CD14-positive monocyte (primary cell): ENCODE results near the gene TOP2B. TPM values are rescaled to one million over a fixed set of nuclear protein-coding genes. Genes with fewer than 3 reads are reported as not detected.

ENCODE experiments used
- DNase-seq, 3 donors: peaks; one replicate each; pipeline ENCODE4 v3.0.0-alpha.2; 2011 to 2022
- H2AFZ ChIP-seq: 2 replicates; pipeline ENCODE4 v1.6.0; 2012; ENCODE audit warnings: mild to moderate bottlenecking, low read depth, low read length, inconsistent platforms; ENCODE audit not compliant: insufficient read depth, poor library complexity, severe bottlenecking
- H3K27ac ChIP-seq, 2 donors: 1 replicate in 1 of 2; 2 replicates in 1 of 2; pipeline ENCODE4 v1.5.1; 2012 to 2013; ENCODE audit warnings: low read length in 2 of 2, control low read depth in 1 of 2, inconsistent platforms in 1 of 2, low read depth in 1 of 2, mild to moderate bottlenecking in 1 of 2
- H3K27me3 ChIP-seq, 2 donors: one replicate each; pipeline versions ENCODE4 v1.6.0 to v1.6.1; 2011 to 2013; ENCODE audit warnings: low read length in 2 of 2; ENCODE audit not compliant: control insufficient read depth in 2 of 2, insufficient read depth in 2 of 2
- H3K36me3 ChIP-seq, 2 donors: replicated peaks in 1 of 2; 1 replicate in 1 of 2; 2 replicates in 1 of 2; pipeline versions ENCODE4 v1.5.1 to v1.6.1; 2012 to 2013; ENCODE audit warnings: low read length in 2 of 2, control low read depth in 1 of 2, inconsistent platforms in 1 of 2, mild to moderate bottlenecking in 1 of 2; ENCODE audit not compliant: insufficient read depth in 2 of 2, control insufficient read depth in 1 of 2
- H3K4me1 ChIP-seq, 2 donors: 1 replicate in 1 of 2; 2 replicates in 1 of 2; pipeline versions ENCODE4 v1.5.1 to v1.6.1; 2012 to 2013; ENCODE audit warnings: low read length in 2 of 2, control low read depth in 1 of 2, inconsistent platforms in 1 of 2, mild to moderate bottlenecking in 1 of 2, moderate library complexity in 1 of 2; ENCODE audit not compliant: insufficient read depth in 2 of 2, control insufficient read depth in 1 of 2
- H3K4me2 ChIP-seq: replicated peaks from 2 replicates; pipeline ENCODE3; 2012; ENCODE audit warnings: low read length, moderate library complexity, mild to moderate bottlenecking; ENCODE audit not compliant: poor library complexity, severe bottlenecking; ENCODE audit errors: extremely low read depth
- H3K4me3 ChIP-seq, 3 experiments: fragments of 200-600 bp in 1 of 3; sonication (generic) in 1 of 3; replicated peaks in 1 of 3; 1 replicate in 2 of 3; 2 replicates in 1 of 3; pipeline ENCODE4 v1.5.1; 2011 to 2013; ENCODE audit warnings: low read length in 3 of 3, mild to moderate bottlenecking in 3 of 3, control low read depth in 2 of 3, low read depth in 2 of 3, inconsistent platforms in 1 of 3, moderate library complexity in 1 of 3
- H3K79me2 ChIP-seq: 2 replicates; pipeline ENCODE4 v1.6.0; 2012; ENCODE audit warnings: mild to moderate bottlenecking, control low read depth, inconsistent platforms, low read length, moderate library complexity; ENCODE audit not compliant: insufficient read depth
- H3K9ac ChIP-seq: 2 replicates; pipeline ENCODE4 v1.6.0; 2017; ENCODE audit warnings: low read length, mild to moderate bottlenecking; ENCODE audit not compliant: insufficient read depth, poor library complexity, severe bottlenecking
- H3K9me3 ChIP-seq, 2 donors: replicated peaks in 1 of 2; 1 replicate in 1 of 2; 2 replicates in 1 of 2; pipeline versions ENCODE4 v1.5.1 to v1.6.1; 2012 to 2013; ENCODE audit warnings: low read length in 2 of 2, control low read depth in 1 of 2; ENCODE audit not compliant: control insufficient read depth in 1 of 2, insufficient read depth in 1 of 2
- H4K20me1 ChIP-seq: 2 replicates; pipeline ENCODE4 v1.6.0; 2012; ENCODE audit warnings: mild to moderate bottlenecking, low read length, control low read depth, moderate library complexity; ENCODE audit not compliant: insufficient read depth
- H3K27ac Mint-ChIP-seq, 7 donors: one replicate each; pipeline ENCODE4 v1.8.0; 2020; ENCODE audit warnings: mild to moderate bottlenecking in 7 of 7, mixed read lengths in 7 of 7, moderate library complexity in 6 of 7, inconsistent platforms in 2 of 7
- H3K27me3 Mint-ChIP-seq, 3 donors: one replicate each; pipeline ENCODE4 v1.8.0; 2021 to 2022; ENCODE audit warnings: low read depth in 3 of 3, mild to moderate bottlenecking in 3 of 3, mixed read lengths in 3 of 3, moderate library complexity in 3 of 3, inconsistent platforms in 1 of 3
- H3K36me3 Mint-ChIP-seq, 2 donors: one replicate each; pipeline ENCODE4 v1.8.0; 2020; ENCODE audit warnings: mixed read lengths in 2 of 2, inconsistent platforms in 1 of 2, mild to moderate bottlenecking in 1 of 2
- H3K4me1 Mint-ChIP-seq: one replicate; pipeline ENCODE4 v1.8.0; 2020; ENCODE audit warnings: mild to moderate bottlenecking, mixed read lengths
- H3K4me3 Mint-ChIP-seq, 2 donors: one replicate each; pipeline ENCODE4 v1.8.0; 2020; ENCODE audit warnings: mild to moderate bottlenecking in 2 of 2, mixed read lengths in 2 of 2, moderate library complexity in 1 of 2
- H3K9me3 Mint-ChIP-seq, 7 donors: one replicate each; pipeline ENCODE4 v1.8.0; 2020 to 2022; ENCODE audit warnings: mixed read lengths in 7 of 7, mild to moderate bottlenecking in 6 of 7, moderate library complexity in 6 of 7, inconsistent platforms in 2 of 7
- WGBS: methylation state at CpG from one replicate; pipeline ENCODE4 v1.1.5; 2013; ENCODE audit warnings: missing lambda C conversion rate; ENCODE audit not compliant: insufficient coverage; 5-methylcytosine and 5-hydroxymethylcytosine counted together
- intact Hi-C, 2 donors: fragments of 100-400 bp; cut with micrococcal nuclease; formaldehyde crosslinking; loops; one replicate each; pipeline versions ENCODE4 v1.15.0 to v1.15.1; 2023
- polyA plus RNA-seq, 3 donors: library from polyadenylated mRNA; depleted of rRNA in 1 of 3; unstranded in 2 of 3; stranded (reverse) in 1 of 3; fragments of 300-500 nt in 2 of 3; fragments of >200 nt in 1 of 3; fragmentation: Illumina TruSeq in 2 of 3; gene quantifications; 1 replicate in 2 of 3; 2 replicates in 1 of 3; pipeline ENCODE4 v1.2.3, GENCODE V29; 2012 to 2021
- TF ChIP-seq, protein P1 (sequence below): fragments of 200-600 bp; IDR thresholded peaks from one replicate; pipeline ENCODE4 v1.8.0; 2022; ENCODE audit warnings: antibody characterized with exemption, mild to moderate bottlenecking

TOP2B gene
- polyA plus RNA-seq, 3 donors, result 21.4 to 27.0 (median 26.1) TPM

DNA sequence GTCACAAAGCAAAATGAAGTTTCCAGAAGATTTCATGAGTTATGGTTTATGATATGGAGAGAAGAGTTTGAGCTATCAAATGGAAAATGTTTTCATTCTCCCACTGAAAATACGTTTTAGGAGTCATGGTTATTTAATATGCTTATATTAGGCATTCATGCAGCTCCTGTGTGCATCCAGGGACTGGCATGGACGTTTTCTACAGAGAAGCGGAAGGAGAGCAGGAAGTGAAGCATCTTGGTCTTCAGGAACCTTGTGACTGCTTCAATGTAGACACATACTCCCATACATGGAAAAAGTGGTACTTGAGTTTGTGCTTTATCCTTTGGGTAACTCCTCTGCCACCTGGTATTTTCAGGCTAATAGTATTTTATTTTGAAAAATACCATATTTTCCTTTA, 43.3 kb upstream of the TOP2B start:
- Mint-ChIP-seq H3K36me3 (no peaks in the 10 kb centered on the region), H3K4me3 (no peak overlapping the region), H3K27ac (no peak overlapping the region), H3K9me3 (peaks cover 0 to 2% (median 0%) of the 10 kb centered on the region in 7 donors), H3K4me1 (peaks cover 6% of the 10 kb centered on the region), H3K27me3 (peaks cover 0 to 3% (median 0%) of the 10 kb centered on the region in 3 donors)
- Histone ChIP-seq H3K27ac (no peak overlapping the region), H3K9ac (no peak overlapping the region), H3K4me2 (no peak overlapping the region), H3K4me3 (no peak overlapping the region), H4K20me1 (no peaks in the 10 kb centered on the region), H3K79me2 (no peaks in the 10 kb centered on the region), H3K27me3 (no peaks in the 10 kb centered on the region), H2AFZ (no peak overlapping the region), H3K9me3 (no peaks in the 10 kb centered on the region), H3K36me3 (no peaks in the 10 kb centered on the region), H3K4me1 (no peaks in the 10 kb centered on the region)
- no peak for DNase-seq
- intact Hi-C loops, result no loop called here
- WGBS, result no CpG with 5 or more reads among the region's 3 CpGs
- TF ChIP-seq, protein P1, sequence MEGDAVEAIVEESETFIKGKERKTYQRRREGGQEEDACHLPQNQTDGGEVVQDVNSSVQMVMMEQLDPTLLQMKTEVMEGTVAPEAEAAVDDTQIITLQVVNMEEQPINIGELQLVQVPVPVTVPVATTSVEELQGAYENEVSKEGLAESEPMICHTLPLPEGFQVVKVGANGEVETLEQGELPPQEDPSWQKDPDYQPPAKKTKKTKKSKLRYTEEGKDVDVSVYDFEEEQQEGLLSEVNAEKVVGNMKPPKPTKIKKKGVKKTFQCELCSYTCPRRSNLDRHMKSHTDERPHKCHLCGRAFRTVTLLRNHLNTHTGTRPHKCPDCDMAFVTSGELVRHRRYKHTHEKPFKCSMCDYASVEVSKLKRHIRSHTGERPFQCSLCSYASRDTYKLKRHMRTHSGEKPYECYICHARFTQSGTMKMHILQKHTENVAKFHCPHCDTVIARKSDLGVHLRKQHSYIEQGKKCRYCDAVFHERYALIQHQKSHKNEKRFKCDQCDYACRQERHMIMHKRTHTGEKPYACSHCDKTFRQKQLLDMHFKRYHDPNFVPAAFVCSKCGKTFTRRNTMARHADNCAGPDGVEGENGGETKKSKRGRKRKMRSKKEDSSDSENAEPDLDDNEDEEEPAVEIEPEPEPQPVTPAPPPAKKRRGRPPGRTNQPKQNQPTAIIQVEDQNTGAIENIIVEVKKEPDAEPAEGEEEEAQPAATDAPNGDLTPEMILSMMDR, result no peak

DNA sequence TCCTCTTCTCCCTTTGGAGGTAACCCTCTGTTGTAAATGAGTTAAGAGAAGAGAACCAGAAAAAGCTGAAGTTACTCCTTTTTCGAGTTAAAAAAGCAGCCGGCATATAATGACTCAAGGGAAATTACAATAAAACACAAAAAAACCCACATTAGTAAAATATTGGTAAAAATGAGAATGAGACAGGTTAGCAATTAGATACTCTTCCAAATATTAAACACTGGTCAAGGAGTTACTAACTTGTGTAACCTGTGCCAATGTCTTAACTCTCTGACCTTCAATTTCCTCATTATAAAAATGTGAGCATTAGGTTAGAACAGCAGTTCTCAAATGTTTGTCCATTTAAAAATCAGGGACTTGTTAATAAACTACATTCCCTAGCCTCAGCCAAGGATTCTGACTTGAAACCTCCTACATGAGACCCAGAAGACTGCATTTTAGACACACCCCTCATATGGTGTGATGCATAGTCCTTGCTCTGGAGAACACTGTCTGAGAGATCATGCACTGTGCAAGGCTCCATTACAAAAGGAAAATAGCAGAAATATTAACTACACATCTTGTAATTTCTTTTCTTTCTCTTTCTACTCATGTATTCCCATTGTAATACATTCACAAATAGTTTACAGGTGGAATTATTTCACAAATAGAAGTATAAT, 42.7 kb upstream of the TOP2B start:
- Histone ChIP-seq H3K27me3 (no peaks in the 10 kb centered on the region), H3K4me3 (no peak overlapping the region), H3K9ac (no peak overlapping the region), H3K4me1 (no peaks in the 10 kb centered on the region), H3K9me3 (no peaks in the 10 kb centered on the region), H2AFZ (no peak overlapping the region), H3K4me2 (no peak overlapping the region), H4K20me1 (no peaks in the 10 kb centered on the region), H3K36me3 (no peaks in the 10 kb centered on the region), H3K27ac (no peak overlapping the region), H3K79me2 (no peaks in the 10 kb centered on the region)
- no CpG with 5 or more reads among the region's 2 CpGs for WGBS
- DNase-seq, result no peak
- no peak overlapping the region for H3K4me3 Mint-ChIP-seq
- TF ChIP-seq, protein P1, result no peak
- H3K9me3 Mint-ChIP-seq, result peaks cover 0 to 2% (median 0%) of the 10 kb centered on the region in 7 donors
- intact Hi-C loops, result no loop called here
- H3K27me3 Mint-ChIP-seq, result peaks cover 0 to 2% (median 0%) of the 10 kb centered on the region in 3 donors
- no peak overlapping the region for H3K27ac Mint-ChIP-seq
- H3K36me3 Mint-ChIP-seq, result no peaks in the 10 kb centered on the region
- peaks cover 6% of the 10 kb centered on the region for H3K4me1 Mint-ChIP-seq
